SK-N-SH (cell line): Measurements from ENCODE around the gene TINAGL1. TPM values are rescaled to one million over a fixed set of nuclear protein-coding genes. Genes with fewer than 3 reads are reported as not detected.

Source experiments
- CTCF ChIA-PET: fragments of 300-600, 350-600 bp; formaldehyde crosslinking; extraction: SDS; loops from one replicate; lab custom pipeline; 2021; lab: Yijun Ruan, JAX
- POLR2A ChIA-PET: fragments of 350-600 bp; sonication (Branson Sonifier 250); formaldehyde crosslinking; extraction: SDS; loops from one replicate; lab custom pipeline; 2020; ENCODE audit warnings: antibody characterized with exemption, inconsistent platforms; lab: Yijun Ruan, JAX
- DNase-seq: peaks from one replicate; pipeline ENCODE4 v3.0.0; 2012
- H2AFZ ChIP-seq: fragments of 200-600 bp; sonication (generic); 2 replicates; pipeline ENCODE4 v1.8.1; 2016; ENCODE audit warnings: antibody characterized with exemption, mild to moderate bottlenecking, low read depth
- H3F3A ChIP-seq: fragments of 200-600 bp; sonication (generic); replicated peaks from 2 replicates; pipeline ENCODE3; 2016; ENCODE audit warnings: antibody characterized with exemption, mild to moderate bottlenecking; ENCODE audit not compliant: insufficient read depth
- H3K27ac ChIP-seq, 2 experiments: fragments of 200-500 bp in 1 of 2; fragments of 200-600 bp in 1 of 2; sonication (Bioruptor generic) in 1 of 2; sonication (generic), shearing (Covaris generic) in 1 of 2; 2 replicates each; pipeline versions ENCODE4 v1.5.1 to v1.6.1; 2014 to 2016; ENCODE audit warnings: low read depth in 2 of 2, inconsistent platforms in 1 of 2, low read length in 1 of 2, mild to moderate bottlenecking in 1 of 2, mixed read lengths in 1 of 2
- H3K27me3 ChIP-seq: fragments of 200-600 bp; sonication (generic), shearing (Covaris generic); 2 replicates; pipeline ENCODE4 v1.6.1; 2016; ENCODE audit warnings: mixed run types; ENCODE audit not compliant: insufficient read depth
- H3K36me3 ChIP-seq, 2 experiments: fragments of 200-500 bp in 1 of 2; fragments of 200-600 bp in 1 of 2; sonication (Bioruptor generic) in 1 of 2; sonication (generic) in 1 of 2; replicated peaks in 1 of 2; 2 replicates each; pipeline versions ENCODE3 to v1.5.1; 2014 to 2016; ENCODE audit warnings: low read length in 1 of 2, mild to moderate bottlenecking in 1 of 2; ENCODE audit not compliant: insufficient read depth in 2 of 2, control insufficient read depth in 1 of 2
- H3K4me1 ChIP-seq, 2 experiments: fragments of 200-500 bp in 1 of 2; fragments of 200-600 bp in 1 of 2; sonication (Bioruptor generic) in 1 of 2; sonication (generic), shearing (Covaris generic) in 1 of 2; 2 replicates each; pipeline versions ENCODE4 v1.5.1 to v1.6.1; 2014 to 2016; ENCODE audit warnings: low read depth in 1 of 2, low read length in 1 of 2, mixed run types in 1 of 2; ENCODE audit not compliant: insufficient read depth in 2 of 2, control insufficient read depth in 1 of 2
- H3K4me2 ChIP-seq: fragments of 200-600 bp; sonication (generic), shearing (Covaris generic); 2 replicates; pipeline ENCODE4 v1.6.1; 2017; ENCODE audit warnings: mixed run types
- H3K4me3 ChIP-seq, 2 experiments: fragments of 200-500 bp in 1 of 2; fragments of 200-600 bp in 1 of 2; sonication (Bioruptor generic) in 1 of 2; sonication (generic), shearing (Covaris generic) in 1 of 2; 2 replicates each; pipeline versions ENCODE4 v1.5.1 to v1.8.1; 2014 to 2016; ENCODE audit warnings: low read depth in 2 of 2, inconsistent platforms in 1 of 2, low read length in 1 of 2, mild to moderate bottlenecking in 1 of 2, mixed read lengths in 1 of 2, moderate library complexity in 1 of 2
- H3K79me2 ChIP-seq: fragments of 200-600 bp; sonication (generic); 2 replicates; pipeline ENCODE4 v1.8.1; 2017; ENCODE audit warnings: mild to moderate bottlenecking; ENCODE audit not compliant: insufficient read depth
- H3K9ac ChIP-seq: fragments of 200-600 bp; sonication (generic); 2 replicates; pipeline ENCODE4 v1.6.1; 2017; ENCODE audit warnings: mixed run types
- H3K9me2 ChIP-seq: fragments of 200-600 bp; sonication (generic); 2 replicates; pipeline ENCODE4 v1.6.1; 2017; ENCODE audit warnings: mixed run types
- H3K9me3 ChIP-seq: fragments of 200-600 bp; sonication (generic); 2 replicates; pipeline ENCODE4 v1.6.1; 2017; ENCODE audit warnings: mixed run types, mild to moderate bottlenecking, moderate library complexity
- H4K20me1 ChIP-seq: fragments of 200-600 bp; sonication (generic); 2 replicates; pipeline ENCODE4 v1.6.1; 2017; ENCODE audit warnings: mild to moderate bottlenecking, mixed run types; ENCODE audit not compliant: insufficient read depth
- CHD2 ChIP-seq: fragments of 150-350 bp; IDR thresholded peaks from 2 replicates; pipeline ENCODE4 v1.6.1; 2018; ENCODE audit warnings: low read length; ENCODE audit not compliant: partially characterized antibody
- ELF1 ChIP-seq: IDR thresholded peaks from 2 replicates; pipeline ENCODE4 v1.4.0; 2012
- EP300 ChIP-seq, 2 experiments: IDR thresholded peaks; 2 replicates each; pipeline versions ENCODE4 v1.4.0 to v1.6.1; 2012; ENCODE audit warnings: borderline replicate concordance in 1 of 2, low read depth in 1 of 2, low read length in 1 of 2
- FOSL2 ChIP-seq: IDR thresholded peaks from 2 replicates; pipeline ENCODE4 v1.4.0; 2012; ENCODE audit warnings: low read depth, mild to moderate bottlenecking, moderate library complexity, borderline replicate concordance
- GABPA ChIP-seq: IDR thresholded peaks from 2 replicates; pipeline ENCODE4 v1.4.0; 2012; ENCODE audit warnings: low read depth, mild to moderate bottlenecking
- MEF2A ChIP-seq: IDR thresholded peaks from 2 replicates; pipeline ENCODE4 v1.4.0; 2012; ENCODE audit warnings: low read depth, borderline replicate concordance
- MXI1 ChIP-seq: IDR thresholded peaks from 2 replicates; pipeline ENCODE4 v1.6.1; 2012; ENCODE audit warnings: mild to moderate bottlenecking, low read depth, low read length, improper control_type of control experiment
- NFIC ChIP-seq: IDR thresholded peaks from 2 replicates; pipeline ENCODE4 v1.4.0; 2012; ENCODE audit warnings: borderline replicate concordance
- NRF1 ChIP-seq: IDR thresholded peaks from 2 replicates; pipeline ENCODE4 v1.6.1; 2012; ENCODE audit warnings: low read depth, mild to moderate bottlenecking, low read length
- POLR2AphosphoS5 ChIP-seq: IDR thresholded peaks from 2 replicates; pipeline ENCODE4 v1.6.1; 2012; ENCODE audit warnings: low read depth, low read length
- RCOR1 ChIP-seq: fragments of 150-350 bp; IDR thresholded peaks from 2 replicates; pipeline ENCODE4 v1.6.1; 2017; ENCODE audit warnings: antibody characterized with exemption, low read length
- REST ChIP-seq: IDR thresholded peaks from 2 replicates; pipeline ENCODE4 v1.6.1; 2012; ENCODE audit warnings: mild to moderate bottlenecking, low read depth, low read length, moderate library complexity
- SMC3 ChIP-seq: IDR thresholded peaks from 2 replicates; pipeline ENCODE4 v1.6.1; 2012; ENCODE audit warnings: low read depth, low read length, improper control_type of control experiment
- TAF1 ChIP-seq: IDR thresholded peaks from 2 replicates; pipeline ENCODE4 v1.6.1; 2012; ENCODE audit warnings: low read depth, mild to moderate bottlenecking, low read length, moderate library complexity, borderline replicate concordance
- TCF12 ChIP-seq: IDR thresholded peaks from 2 replicates; pipeline ENCODE4 v1.4.0; 2012
- TEAD4 ChIP-seq: IDR thresholded peaks from 2 replicates; pipeline ENCODE4 v1.4.0; 2012; ENCODE audit warnings: mild to moderate bottlenecking, borderline replicate concordance; ENCODE audit not compliant: insufficient read depth
- USF2 ChIP-seq: fragments of 150-350 bp; IDR thresholded peaks from 2 replicates; pipeline ENCODE4 v1.6.1; 2017; ENCODE audit warnings: antibody characterized with exemption, low read length, low read depth, borderline replicate concordance
- YY1 ChIP-seq: IDR thresholded peaks from 2 replicates; pipeline ENCODE4 v1.4.0; 2012; ENCODE audit warnings: low read depth, mild to moderate bottlenecking
- WGBS: methylation state at CpG from one replicate; pipeline ENCODE4 v1.1.6; 2017; ENCODE audit warnings: low lambda C conversion rate; 5-methylcytosine and 5-hydroxymethylcytosine counted together
- polyA plus RNA-seq, 3 experiments: library from polyadenylated mRNA; depleted of rRNA; stranded (reverse); fragments of >200 nt; gene quantifications; 2 replicates each; pipeline ENCODE4 v1.2.3, GENCODE V29; 2012

Gene TINAGL1
- polyA plus RNA-seq, 1 of the 3 experiments (the other 2 are of a cell fraction) = not detected

GRCh38 chr1:31570228-31570627 lies 6.1 kb upstream of the TINAGL1 start:
- Histone ChIP-seq H3K4me1 (peaks cover 15 to 20% of the 10 kb centered on the region in 2 experiments; a peak in 3 of 4 replicates), H3F3A (peaks cover 8% of the 10 kb centered on the region), H3K9me3 (no peaks in the 10 kb centered on the region), H3K4me3 (no peak overlapping the region), H3K9ac (no peak overlapping the region), H3K27ac (no peak overlapping the region), H3K4me2 (no peak overlapping the region), H4K20me1 (no peaks in the 10 kb centered on the region), H3K27me3 (no peaks in the 10 kb centered on the region), H3K36me3 (no peaks in the 10 kb centered on the region), H3K9me2 (no peaks in the 10 kb centered on the region), H2AFZ (no peak overlapping the region), H3K79me2 (no peaks in the 10 kb centered on the region)
- CTCF ChIA-PET = interaction anchor here (0.8 to 5.1 kb wide), 9 partner anchors 11 to 386 kb away, joined by 3 to 24 read pairs (median 4); partner anchors contain the start of gene HCRTR1
- DNase-seq = no peak
- TF ChIP-seq ELF1 = no peak
- no peak for TF ChIP-seq MXI1
- no peak for TF ChIP-seq NFIC
- no peak for TF ChIP-seq EP300 (IDR thresholded peaks at IDR 0.05; ENCODE audit: borderline replicate concordance in 1 of 2, low read depth in 1 of 2, low read length in 1 of 2)
- TF ChIP-seq TEAD4 = no peak
- no peak for TF ChIP-seq POLR2AphosphoS5
- TF ChIP-seq USF2 = no peak
- TF ChIP-seq REST = no peak
- TF ChIP-seq CHD2 = no peak
- TF ChIP-seq GABPA = no peak
- TF ChIP-seq YY1 = no peak
- TF ChIP-seq TCF12 = no peak
- no peak for TF ChIP-seq MEF2A
- no peak for TF ChIP-seq RCOR1
- TF ChIP-seq SMC3 = no peak
- no peak for TF ChIP-seq FOSL2
- TF ChIP-seq NRF1 = no peak
- TF ChIP-seq TAF1 = no peak
- POLR2A ChIA-PET = no interaction called here
- WGBS = 90% methylated on average over 11 of the region's 11 CpGs
